ENCODE data around the gene HIC1. TPM values are rescaled to one million over a fixed set of nuclear protein-coding genes. Genes with fewer than 3 reads are reported as not detected.

Gene HIC1
- total and polyA plus RNA-seq, 2 of the 4 experiments (the other 2 are of a cell fraction) = 10.4 to 23.0 TPM

DNA sequence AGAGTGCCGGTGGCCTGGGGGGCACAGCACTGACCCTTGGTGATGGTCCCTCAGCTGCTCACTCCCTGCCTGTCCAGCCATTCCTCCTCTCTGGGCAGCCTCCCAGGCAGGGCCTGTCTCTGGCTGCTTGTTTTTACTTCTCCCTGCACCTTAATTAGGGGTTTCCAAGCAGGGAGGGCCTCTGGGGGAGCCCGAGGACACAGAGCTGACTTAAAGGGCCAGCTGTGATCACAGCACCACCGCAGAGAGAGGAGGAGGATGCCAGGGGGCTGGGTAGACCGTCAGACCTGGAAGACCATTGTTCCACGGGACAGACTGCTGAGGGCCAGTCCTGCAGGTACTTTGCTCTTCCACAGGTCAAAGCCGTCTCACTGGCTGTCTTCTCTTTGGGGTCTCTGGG lies 26.2 kb upstream of the HIC1 start:
- dilution Hi-C loops (cut with HindIII; ENCODE audit: low sequenced_read_pairs, unreplicated experiment) = no loop called here
- in situ Hi-C loops (cut with MboI; ENCODE audit: low sequenced_read_pairs) = loop anchor here (5.0 to 25.0 kb wide), 2 partner anchors 116 to 316 kb away; partner anchors contain the start of genes TLCD2 and WDR81
- intact Hi-C loops (cut with micrococcal nuclease) = no loop called here

More for the DNA sequence above, 26.2 kb upstream of the HIC1 start:
- H3K27ac ChIP-seq (ENCODE audit: insufficient read depth, low read length) = no peak overlapping the region
- H3K4me1 ChIP-seq (ENCODE audit: control insufficient read depth, insufficient read depth, low read length) = peaks cover 9% of the 10 kb centered on the region
- DNase-seq (no peak), ATAC-seq (ENCODE audit: low read depth) (no peak)
- no peak overlapping the region for H3K4ac ChIP-seq (ENCODE audit: low read depth, low read length)
- H3K9me1 ChIP-seq (ENCODE audit: insufficient read depth, low read length) = peaks cover 14% of the 10 kb centered on the region
- BruUV-seq (replicated peaks) = no TSS peak
- no peak overlapping the region for H4K5ac ChIP-seq (ENCODE audit: low read depth, low read length)
- H4K91ac ChIP-seq (ENCODE audit: insufficient read depth, low read depth, low read length) = no peak overlapping the region
- 33% methylated on average over 1 of the region's 6 CpGs; no CpG with 5 or more reads in 1 of the 2 experiments for WGBS, 2 experiments (ENCODE audit: extremely low coverage in 2 of 2, insufficient read length in 1 of 2)
- H3K4me2 ChIP-seq (ENCODE audit: low read depth, low read length) = no peak overlapping the region
- no peak overlapping the region for H3K18ac ChIP-seq (ENCODE audit: low read depth, low read length)
- H3K36me3 ChIP-seq (ENCODE audit: control insufficient read depth, insufficient read depth, low read length) = peaks cover 2% of the 10 kb centered on the region; the same call in 1 of the 2 replicates
- no peak overlapping the region for H2BK15ac ChIP-seq (ENCODE audit: low read depth, low read length)
- H3K4me3 ChIP-seq (ENCODE audit: insufficient read depth, low read depth, low read length) = no peak overlapping the region
- peaks cover 29% of the 10 kb centered on the region for H3K27me3 ChIP-seq (ENCODE audit: control insufficient read depth, insufficient read depth, low read length)
- ChIA-PET POLR2A (ENCODE audit: unreplicated experiment) (interaction anchor here (0.6 kb wide), 1 partner anchor 312 kb away, joined by 8 read pairs; no protein-coding TSS in a partner anchor), CTCF (interaction anchor here (0.8 to 1.3 kb wide), 2 partner anchors 8 to 120 kb away, joined by 5 read pairs; no protein-coding TSS in a partner anchor)
- H3K9ac ChIP-seq (ENCODE audit: low read depth, low read length) = no peak overlapping the region
- peaks cover 15 to 34% of the 10 kb centered on the region in 2 experiments for H3K79me1 ChIP-seq (ENCODE audit: low read depth in 1 of 2, low read length in 2 of 2)
- no peak overlapping the region for H3K56ac ChIP-seq (ENCODE audit: extremely low read depth, insufficient read depth, low read length)
- H4K20me1 ChIP-seq (ENCODE audit: insufficient read depth, low read length) = peaks cover 3% of the 10 kb centered on the region; the same call in 1 of the 2 replicates
- H2BK20ac ChIP-seq (ENCODE audit: low read depth, low read length) = no peak overlapping the region
- no peaks in the 10 kb centered on the region for H3K9me3 ChIP-seq (ENCODE audit: control insufficient read depth, insufficient read depth, low read length)
- no peak overlapping the region for H3K14ac ChIP-seq (replicated peaks; ENCODE audit: low read depth, low read length)
- H2AK5ac ChIP-seq (ENCODE audit: low read depth, low read length) = no peak overlapping the region
- no peak overlapping the region for H2BK120ac ChIP-seq (ENCODE audit: low read depth, low read length)
- no peak for TF ChIP-seq RCOR1 (IDR thresholded peaks at IDR 0.05; ENCODE audit: insufficient replicate concordance, low read length)
- no peak for TF ChIP-seq MAZ (IDR thresholded peaks at IDR 0.05; ENCODE audit: borderline replicate concordance, low read depth, low read length)
- TF ChIP-seq FOS (IDR thresholded peaks at IDR 0.05; ENCODE audit: low read depth, low read length) = no peak
- no peak for TF ChIP-seq NFE2L2 (IDR thresholded peaks at IDR 0.05; ENCODE audit: low read depth, low read length)
- TF ChIP-seq, protein P1, sequence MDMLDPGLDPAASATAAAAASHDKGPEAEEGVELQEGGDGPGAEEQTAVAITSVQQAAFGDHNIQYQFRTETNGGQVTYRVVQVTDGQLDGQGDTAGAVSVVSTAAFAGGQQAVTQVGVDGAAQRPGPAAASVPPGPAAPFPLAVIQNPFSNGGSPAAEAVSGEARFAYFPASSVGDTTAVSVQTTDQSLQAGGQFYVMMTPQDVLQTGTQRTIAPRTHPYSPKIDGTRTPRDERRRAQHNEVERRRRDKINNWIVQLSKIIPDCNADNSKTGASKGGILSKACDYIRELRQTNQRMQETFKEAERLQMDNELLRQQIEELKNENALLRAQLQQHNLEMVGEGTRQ (IDR thresholded peaks at IDR 0.05; ENCODE audit: low read depth, low read length) = no peak
- no peak for TF ChIP-seq SMC3 (IDR thresholded peaks at IDR 0.05; ENCODE audit: low read depth, low read length)
- TF ChIP-seq MXI1 (IDR thresholded peaks at IDR 0.05; ENCODE audit: borderline replicate concordance, low read depth, low read length) = no peak
- no peak for TF ChIP-seq CHD1 (IDR thresholded peaks at IDR 0.05; ENCODE audit: low read depth, low read length)
- TF ChIP-seq, protein P2, sequence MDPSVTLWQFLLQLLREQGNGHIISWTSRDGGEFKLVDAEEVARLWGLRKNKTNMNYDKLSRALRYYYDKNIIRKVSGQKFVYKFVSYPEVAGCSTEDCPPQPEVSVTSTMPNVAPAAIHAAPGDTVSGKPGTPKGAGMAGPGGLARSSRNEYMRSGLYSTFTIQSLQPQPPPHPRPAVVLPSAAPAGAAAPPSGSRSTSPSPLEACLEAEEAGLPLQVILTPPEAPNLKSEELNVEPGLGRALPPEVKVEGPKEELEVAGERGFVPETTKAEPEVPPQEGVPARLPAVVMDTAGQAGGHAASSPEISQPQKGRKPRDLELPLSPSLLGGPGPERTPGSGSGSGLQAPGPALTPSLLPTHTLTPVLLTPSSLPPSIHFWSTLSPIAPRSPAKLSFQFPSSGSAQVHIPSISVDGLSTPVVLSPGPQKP (IDR thresholded peaks at IDR 0.05; ENCODE audit: borderline replicate concordance, low read depth, low read length) = no peak
- no peak for TF ChIP-seq RAD21 (IDR thresholded peaks at IDR 0.05; ENCODE audit: low read length)
- no peak for TF ChIP-seq RFX5 (IDR thresholded peaks at IDR 0.05; ENCODE audit: low read depth, low read length)
- TF ChIP-seq MAFK (IDR thresholded peaks at IDR 0.05; ENCODE audit: low read depth, low read length) = no peak
- TF ChIP-seq POLR2A (IDR thresholded peaks at IDR 0.05; ENCODE audit: low read depth, low read length) = no peak
- TF ChIP-seq, protein P3, sequence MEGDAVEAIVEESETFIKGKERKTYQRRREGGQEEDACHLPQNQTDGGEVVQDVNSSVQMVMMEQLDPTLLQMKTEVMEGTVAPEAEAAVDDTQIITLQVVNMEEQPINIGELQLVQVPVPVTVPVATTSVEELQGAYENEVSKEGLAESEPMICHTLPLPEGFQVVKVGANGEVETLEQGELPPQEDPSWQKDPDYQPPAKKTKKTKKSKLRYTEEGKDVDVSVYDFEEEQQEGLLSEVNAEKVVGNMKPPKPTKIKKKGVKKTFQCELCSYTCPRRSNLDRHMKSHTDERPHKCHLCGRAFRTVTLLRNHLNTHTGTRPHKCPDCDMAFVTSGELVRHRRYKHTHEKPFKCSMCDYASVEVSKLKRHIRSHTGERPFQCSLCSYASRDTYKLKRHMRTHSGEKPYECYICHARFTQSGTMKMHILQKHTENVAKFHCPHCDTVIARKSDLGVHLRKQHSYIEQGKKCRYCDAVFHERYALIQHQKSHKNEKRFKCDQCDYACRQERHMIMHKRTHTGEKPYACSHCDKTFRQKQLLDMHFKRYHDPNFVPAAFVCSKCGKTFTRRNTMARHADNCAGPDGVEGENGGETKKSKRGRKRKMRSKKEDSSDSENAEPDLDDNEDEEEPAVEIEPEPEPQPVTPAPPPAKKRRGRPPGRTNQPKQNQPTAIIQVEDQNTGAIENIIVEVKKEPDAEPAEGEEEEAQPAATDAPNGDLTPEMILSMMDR (conservative IDR thresholded peaks at IDR 0.05; ENCODE audit: low read depth, low read length) = no peak
- no peak overlapping the region; a peak in 1 of 4 replicates for H4K8ac ChIP-seq (ENCODE audit: low read depth in 2 of 2, low read length in 2 of 2)
- H2AK9ac ChIP-seq (replicated peaks; ENCODE audit: low read depth, low read length, poor library complexity) = no peak overlapping the region
- H3K23ac ChIP-seq (ENCODE audit: low read depth, low read length) = no peak overlapping the region
- H2BK5ac ChIP-seq (ENCODE audit: low read depth, low read length, poor library complexity, severe bottlenecking) = no peak overlapping the region
- no peak overlapping the region for H2AFZ ChIP-seq (replicated peaks; ENCODE audit: low read length, poor library complexity)
